Subcutaneous abdominal adipose tissue (tissue), 5 donors: Measurements from ENCODE around the gene CORO1C.
"Not testable (repeated sequence)": the region's sequence is repeated elsewhere in the genome, so short reads cannot be mapped to it uniquely, and the experiment has no call there.

Experiments used
- H3K27ac ChIP-seq: one replicate; pipeline ENCODE4 v1.7.0; 2013; ENCODE audit warnings: low read depth, mild to moderate bottlenecking, inconsistent platforms, low read length, moderate library complexity
- H3K27me3 ChIP-seq, 5 donors: one replicate each; pipeline ENCODE4 v1.7.0; 2013; ENCODE audit warnings: low read length in 5 of 5, inconsistent platforms in 1 of 5; ENCODE audit not compliant: control insufficient read depth in 5 of 5, insufficient read depth in 4 of 5
- H3K36me3 ChIP-seq, 5 donors: one replicate each; pipeline ENCODE4 v1.7.0; 2013; ENCODE audit warnings: low read length in 5 of 5; ENCODE audit not compliant: control insufficient read depth in 5 of 5, insufficient read depth in 5 of 5
- H3K4me1 ChIP-seq, 5 donors: one replicate each; pipeline ENCODE4 v1.7.0; 2013; ENCODE audit warnings: low read length in 5 of 5, mild to moderate bottlenecking in 3 of 5, moderate library complexity in 1 of 5; ENCODE audit not compliant: control insufficient read depth in 5 of 5, insufficient read depth in 5 of 5
- H3K4me3 ChIP-seq, 5 donors: one replicate each; pipeline ENCODE4 v1.7.0; 2013; ENCODE audit warnings: low read length in 5 of 5, low read depth in 1 of 5
- H3K9ac ChIP-seq, 5 donors: one replicate each; pipeline ENCODE4 v1.7.0; 2013; ENCODE audit warnings: low read length in 5 of 5, mild to moderate bottlenecking in 4 of 5, moderate library complexity in 3 of 5
- H3K9me3 ChIP-seq, 5 donors: one replicate each; pipeline ENCODE4 v1.7.0; 2013; ENCODE audit warnings: low read length in 5 of 5; ENCODE audit not compliant: control insufficient read depth in 5 of 5
- donor health status: healthy.
- donor health status: healthy.
- donor health status: healthy.
- donor health status: healthy.
- donor health status: healthy.

CORO1C gene

GRCh38 chr12:108734200-108734906 lies 3.0 kb upstream of the CORO1C start:
- no peak overlapping the region for H3K4me3 ChIP-seq

GRCh38 chr12:108733230-108733531 lies 1.9 kb upstream of the CORO1C start:
- not testable (repeated sequence) for H3K9ac ChIP-seq, H3K9me3 ChIP-seq, H3K27me3 ChIP-seq, H3K4me3 ChIP-seq, H3K27ac ChIP-seq, H3K36me3 ChIP-seq
- peaks cover 0 to 30% (median 28%) of the 10 kb centered on the region in 5 donors for H3K4me1 ChIP-seq

More at GRCh38 chr12:108734200-108734906, 3.0 kb upstream of the CORO1C start:
- Histone ChIP-seq H3K27ac (peak overlapping the region; percentile 5), H3K36me3 (no peaks in the 10 kb centered on the region), H3K9ac (peak overlapping the region in 1 of 5 donors; percentile 52), H3K4me1 (peaks cover 0 to 19% (median 17%) of the 10 kb centered on the region in 5 donors), H3K9me3 (peaks cover 0 to 5% (median 3%) of the 10 kb centered on the region in 5 donors), H3K27me3 (no peaks in the 10 kb centered on the region)

GRCh38 chr12:108732489-108733229 lies 1.3 kb upstream of the CORO1C start:
- H3K9me3 ChIP-seq: no peaks in the 10 kb centered on the region
- H3K4me1 ChIP-seq: peaks cover 0 to 34% (median 29%) of the 10 kb centered on the region in 5 donors
- H3K4me3 ChIP-seq: peak overlapping the region; percentile 62 to 93 (median 71)

GRCh38 chr12:108731866-108732461 lies 646 bp upstream of the CORO1C start:
- H3K9me3 ChIP-seq: no peaks in the 10 kb centered on the region
- peak overlapping the region; percentile 84 to 93 (median 91) for H3K4me3 ChIP-seq
- H3K27ac ChIP-seq: peak overlapping the region; percentile 93
- H3K4me1 ChIP-seq: peaks cover 0 to 41% (median 32%) of the 10 kb centered on the region in 5 donors
- H3K27me3 ChIP-seq: no peaks in the 10 kb centered on the region
- H3K9ac ChIP-seq: peak overlapping the region; percentile 16 to 84 (median 73)
- no peaks in the 10 kb centered on the region for H3K36me3 ChIP-seq

More at GRCh38 chr12:108732489-108733229, 1.3 kb upstream of the CORO1C start:
- no peaks in the 10 kb centered on the region for H3K36me3 ChIP-seq
- peak overlapping the region; percentile 93 for H3K27ac ChIP-seq
- no peaks in the 10 kb centered on the region for H3K27me3 ChIP-seq
- peak overlapping the region; percentile 16 to 84 (median 68) for H3K9ac ChIP-seq

GRCh38 chr12:108730365-108731104 lies 783 bp downstream of the CORO1C start:
- H3K4me3 ChIP-seq: peak overlapping the region; percentile 86 to 94 (median 91)
- H3K9ac ChIP-seq: peak overlapping the region; percentile 91 to 97 (median 94)
- peaks cover 0 to 50% (median 38%) of the 10 kb centered on the region in 5 donors for H3K4me1 ChIP-seq
- peak overlapping the region; percentile 99 for H3K27ac ChIP-seq
- no peaks in the 10 kb centered on the region for H3K27me3 ChIP-seq
- H3K36me3 ChIP-seq: no peaks in the 10 kb centered on the region
- no peaks in the 10 kb centered on the region for H3K9me3 ChIP-seq

- Histone ChIP-seq H3K36me3 (no peaks in the 10 kb centered on the region), H3K27me3 (no peaks in the 10 kb centered on the region), H3K4me3 (peak overlapping the region; percentile 86 to 94 (median 91)), H3K4me1 (peaks cover 0 to 52% (median 46%) of the 10 kb centered on the region in 5 donors), H3K27ac (peak overlapping the region; percentile 99), H3K9me3 (no peaks in the 10 kb centered on the region), H3K9ac (peak overlapping the region; percentile 91 to 97 (median 94))
These were observed 1.5 kb downstream of the CORO1C start for GRCh38 chr12:108729612-108730364.

GRCh38 chr12:108728820-108729611 lies 2.3 kb downstream of the CORO1C start:
- H3K27ac ChIP-seq: peak overlapping the region; percentile 99
- H3K9ac ChIP-seq: peak overlapping the region in 4 of 5 donors; percentile 91 to 97 (median 94)
- H3K36me3 ChIP-seq: no peaks in the 10 kb centered on the region
- H3K27me3 ChIP-seq: no peaks in the 10 kb centered on the region
- H3K4me1 ChIP-seq: peaks cover 0 to 59% (median 52%) of the 10 kb centered on the region in 5 donors
- H3K9me3 ChIP-seq: no peaks in the 10 kb centered on the region
- H3K4me3 ChIP-seq: peak overlapping the region; percentile 86 to 94 (median 91)

GRCh38 chr12:108727868-108728735 lies 3.2 kb downstream of the CORO1C start:
- no peaks in the 10 kb centered on the region for H3K36me3 ChIP-seq
- peaks cover 0 to 69% (median 61%) of the 10 kb centered on the region in 5 donors for H3K4me1 ChIP-seq
- peak overlapping the region in 3 of 5 donors; percentile 63 to 93 (median 64) for H3K9ac ChIP-seq
- H3K9me3 ChIP-seq: no peaks in the 10 kb centered on the region
- H3K27me3 ChIP-seq: no peaks in the 10 kb centered on the region
- H3K27ac ChIP-seq: peak overlapping the region; percentile 99
- H3K4me3 ChIP-seq: peak overlapping the region in 2 of 5 donors; percentile 15 to 18
